Right atrium auricular region (tissue), 2 donors: Measurements from ENCODE around the gene SCAPER. TPM values are rescaled to one million over a fixed set of nuclear protein-coding genes. Genes with fewer than 3 reads are reported as not detected.
"Not testable (repeated sequence)": the region's sequence is repeated elsewhere in the genome, so short reads cannot be mapped to it uniquely, and the experiment has no call there.

ENCODE experiments used
- DNase-seq: peaks from one replicate; pipeline ENCODE4 v3.0.0-alpha.2; 2019; ENCODE audit warnings: low spot score
- H3K27ac ChIP-seq, 2 donors: fragments of 200-600 bp; sonication (generic); 1 replicate in 1 of 2; 2 replicates in 1 of 2; pipeline ENCODE4 v1.5.1; 2016 to 2019
- H3K27me3 ChIP-seq, 2 donors: fragments of 200-600 bp; sonication (generic); one replicate each; pipeline versions ENCODE4 v1.5.1 to v1.6.0; 2017 to 2019
- H3K36me3 ChIP-seq: fragments of 200-600 bp; sonication (generic); one replicate; pipeline ENCODE4 v1.5.1; 2016
- H3K4me1 ChIP-seq, 2 donors: fragments of 200-600 bp; sonication (generic); one replicate each; pipeline versions ENCODE4 v1.5.1 to v1.6.0; 2017 to 2019
- H3K4me3 ChIP-seq, 2 donors: fragments of 200-600 bp; sonication (generic); 1 replicate in 1 of 2; 2 replicates in 1 of 2; pipeline ENCODE4 v1.5.1; 2017 to 2019; ENCODE audit warnings: mild to moderate bottlenecking in 1 of 2, moderate library complexity in 1 of 2
- H3K9me3 ChIP-seq, 2 donors: fragments of 200-600 bp; sonication (generic); one replicate each; pipeline ENCODE4 v1.5.1; 2019
- total RNA-seq, 2 donors: library from RNA; depleted of rRNA; stranded (reverse); fragments of >200 nt; gene quantifications; one replicate each; pipeline ENCODE4 v1.1.0, GENCODE V29; 2016
- TF ChIP-seq, protein P1 (sequence below), 2 donors: fragments of 200-600 bp; sonication (generic); IDR thresholded peaks; one replicate each; pipeline ENCODE4 v1.5.1; 2019; ENCODE audit warnings: antibody characterized with exemption in 2 of 2

Gene SCAPER
- total RNA-seq, 2 donors from 2014 or later = 20.5 to 52.3 TPM

DNA sequence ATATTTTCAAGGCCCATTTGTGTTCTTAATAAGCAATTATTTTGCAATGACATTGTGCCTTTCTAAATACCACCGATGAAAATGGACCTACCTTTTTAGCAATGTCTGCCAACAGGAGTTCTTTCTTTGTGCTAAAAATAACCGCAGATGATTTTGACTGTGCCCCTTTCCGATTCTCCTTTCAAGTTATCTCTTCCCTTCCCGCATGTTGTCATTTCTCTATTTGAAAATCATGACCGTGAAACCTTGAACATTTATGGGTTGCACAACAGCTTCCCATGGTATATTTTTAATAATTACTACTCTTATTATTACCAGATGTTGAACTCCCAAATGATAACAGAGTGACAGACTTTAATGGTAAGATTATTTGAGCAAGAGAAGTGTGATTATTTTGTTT, 583.5 kb downstream of the SCAPER start:
- no peak overlapping the region for H3K4me3 ChIP-seq
- H3K27ac ChIP-seq = no peak overlapping the region
- no peaks in the 10 kb centered on the region for H3K36me3 ChIP-seq
- no peaks in the 10 kb centered on the region for H3K9me3 ChIP-seq
- peaks cover 0 to 3% of the 10 kb centered on the region in 2 donors for H3K27me3 ChIP-seq
- TF ChIP-seq, protein P1, sequence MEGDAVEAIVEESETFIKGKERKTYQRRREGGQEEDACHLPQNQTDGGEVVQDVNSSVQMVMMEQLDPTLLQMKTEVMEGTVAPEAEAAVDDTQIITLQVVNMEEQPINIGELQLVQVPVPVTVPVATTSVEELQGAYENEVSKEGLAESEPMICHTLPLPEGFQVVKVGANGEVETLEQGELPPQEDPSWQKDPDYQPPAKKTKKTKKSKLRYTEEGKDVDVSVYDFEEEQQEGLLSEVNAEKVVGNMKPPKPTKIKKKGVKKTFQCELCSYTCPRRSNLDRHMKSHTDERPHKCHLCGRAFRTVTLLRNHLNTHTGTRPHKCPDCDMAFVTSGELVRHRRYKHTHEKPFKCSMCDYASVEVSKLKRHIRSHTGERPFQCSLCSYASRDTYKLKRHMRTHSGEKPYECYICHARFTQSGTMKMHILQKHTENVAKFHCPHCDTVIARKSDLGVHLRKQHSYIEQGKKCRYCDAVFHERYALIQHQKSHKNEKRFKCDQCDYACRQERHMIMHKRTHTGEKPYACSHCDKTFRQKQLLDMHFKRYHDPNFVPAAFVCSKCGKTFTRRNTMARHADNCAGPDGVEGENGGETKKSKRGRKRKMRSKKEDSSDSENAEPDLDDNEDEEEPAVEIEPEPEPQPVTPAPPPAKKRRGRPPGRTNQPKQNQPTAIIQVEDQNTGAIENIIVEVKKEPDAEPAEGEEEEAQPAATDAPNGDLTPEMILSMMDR (IDR thresholded peaks at IDR 0.05) = no peak
- no peaks in the 10 kb centered on the region for H3K4me1 ChIP-seq
- DNase-seq = no peak

DNA sequence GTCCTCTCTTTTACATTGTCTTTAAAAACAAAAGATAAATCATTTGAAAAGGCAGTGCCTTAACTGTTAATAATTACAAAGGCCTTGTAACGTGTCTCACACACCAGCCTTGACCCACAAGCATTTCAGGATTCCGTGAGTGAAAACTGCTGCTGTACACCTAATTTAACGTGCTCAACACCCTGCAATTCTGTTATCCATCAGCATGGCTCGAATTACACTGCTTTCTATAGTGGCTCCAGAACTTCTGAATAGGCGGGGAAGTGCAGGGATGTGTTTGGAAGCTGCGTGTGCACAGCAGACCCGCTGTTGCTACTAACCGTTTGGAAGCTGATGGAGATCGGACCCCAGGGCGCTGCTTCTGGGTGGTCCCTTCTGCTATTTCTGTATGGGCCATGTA, 584.0 kb downstream of the SCAPER start:
- Histone ChIP-seq H3K4me1 (no peaks in the 10 kb centered on the region), H3K27ac (no peak overlapping the region), H3K36me3 (no peaks in the 10 kb centered on the region), H3K4me3 (no peak overlapping the region), H3K27me3 (peaks cover 0 to 3% of the 10 kb centered on the region in 2 donors), H3K9me3 (no peaks in the 10 kb centered on the region)
- no peak for DNase-seq
- TF ChIP-seq, protein P1 (IDR thresholded peaks at IDR 0.05) = no peak

DNA sequence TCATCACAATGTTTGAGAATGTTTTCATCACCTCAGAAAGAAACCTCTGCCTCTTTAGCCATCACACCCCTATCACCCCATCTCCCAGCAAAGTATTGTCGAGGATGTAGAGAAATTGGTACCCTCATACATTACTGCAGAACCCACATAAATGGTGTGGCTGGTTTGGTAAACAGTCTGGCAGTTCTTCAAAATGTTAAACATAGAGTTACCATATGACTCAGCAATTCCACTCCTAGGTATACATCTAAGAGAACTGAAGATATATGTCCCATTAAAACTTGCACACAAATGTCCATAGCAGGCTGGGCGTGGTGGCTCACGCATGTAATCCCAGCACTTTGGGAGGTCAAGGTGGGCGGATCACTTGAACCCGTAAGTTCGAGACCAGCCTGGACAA, 585.1 kb downstream of the SCAPER start:
- no peak overlapping the region for H3K4me3 ChIP-seq
- H3K36me3 ChIP-seq = no peaks in the 10 kb centered on the region
- H3K4me1 ChIP-seq = no peaks in the 10 kb centered on the region
- no peaks in the 10 kb centered on the region for H3K9me3 ChIP-seq
- TF ChIP-seq, protein P1 (IDR thresholded peaks at IDR 0.05) = no peak
- peaks cover 0 to 3% of the 10 kb centered on the region in 2 donors for H3K27me3 ChIP-seq
- H3K27ac ChIP-seq = no peak overlapping the region
- no peak for DNase-seq

DNA sequence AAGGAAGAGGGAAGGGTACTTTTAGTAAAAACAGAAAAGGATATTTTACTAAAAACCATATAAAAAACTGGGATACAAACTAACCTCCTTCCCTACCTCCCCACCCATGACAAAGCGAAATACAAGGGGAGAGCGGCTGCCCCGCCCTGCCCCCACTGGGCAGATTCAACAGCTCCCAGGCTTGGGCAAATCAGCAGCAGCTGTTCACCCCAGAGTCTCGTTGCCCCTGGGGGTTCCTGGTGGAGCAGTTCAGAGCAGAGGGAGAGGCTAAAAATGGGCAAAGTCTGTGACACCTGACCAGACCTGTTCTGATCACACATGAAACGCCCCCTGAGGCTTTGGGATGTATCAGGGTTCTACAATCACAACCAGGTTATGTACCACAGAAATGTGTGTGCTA, 591.4 kb downstream of the SCAPER start:
- H3K27ac ChIP-seq = no peak overlapping the region
- H3K9me3 ChIP-seq = no peaks in the 10 kb centered on the region
- H3K27me3 ChIP-seq = no peaks in the 10 kb centered on the region
- peaks cover 0 to 20% of the 10 kb centered on the region in 2 donors for H3K4me1 ChIP-seq
- DNase-seq = no peak
- TF ChIP-seq, protein P1 (IDR thresholded peaks at IDR 0.05) = no peak
- no peak overlapping the region for H3K4me3 ChIP-seq
- H3K36me3 ChIP-seq = no peaks in the 10 kb centered on the region

DNA sequence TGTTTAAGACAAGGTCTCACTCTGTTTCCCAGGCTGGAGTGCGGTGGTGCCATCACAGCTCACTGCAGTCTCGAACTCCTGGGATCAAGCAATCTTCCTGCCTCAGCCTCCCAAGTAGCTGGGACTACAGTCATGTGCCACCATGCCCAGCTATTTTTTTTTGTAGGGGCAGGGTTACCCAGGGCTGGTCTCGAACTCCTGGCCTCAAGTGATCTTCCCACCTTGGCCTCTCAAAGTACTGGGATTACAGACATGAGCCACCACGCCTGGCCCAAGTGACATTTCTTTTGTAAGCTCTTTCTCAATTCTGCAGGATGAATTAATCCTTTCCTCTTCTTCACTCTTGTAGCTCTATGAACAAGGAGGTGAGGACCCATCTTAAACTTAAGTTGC, 592.0 kb downstream of the SCAPER start:
- not testable (repeated sequence) for H3K27me3 ChIP-seq, H3K4me3 ChIP-seq, DNase-seq, H3K9me3 ChIP-seq, H3K36me3 ChIP-seq, H3K27ac ChIP-seq
- peaks cover 0 to 21% of the 10 kb centered on the region in 2 donors for H3K4me1 ChIP-seq

DNA sequence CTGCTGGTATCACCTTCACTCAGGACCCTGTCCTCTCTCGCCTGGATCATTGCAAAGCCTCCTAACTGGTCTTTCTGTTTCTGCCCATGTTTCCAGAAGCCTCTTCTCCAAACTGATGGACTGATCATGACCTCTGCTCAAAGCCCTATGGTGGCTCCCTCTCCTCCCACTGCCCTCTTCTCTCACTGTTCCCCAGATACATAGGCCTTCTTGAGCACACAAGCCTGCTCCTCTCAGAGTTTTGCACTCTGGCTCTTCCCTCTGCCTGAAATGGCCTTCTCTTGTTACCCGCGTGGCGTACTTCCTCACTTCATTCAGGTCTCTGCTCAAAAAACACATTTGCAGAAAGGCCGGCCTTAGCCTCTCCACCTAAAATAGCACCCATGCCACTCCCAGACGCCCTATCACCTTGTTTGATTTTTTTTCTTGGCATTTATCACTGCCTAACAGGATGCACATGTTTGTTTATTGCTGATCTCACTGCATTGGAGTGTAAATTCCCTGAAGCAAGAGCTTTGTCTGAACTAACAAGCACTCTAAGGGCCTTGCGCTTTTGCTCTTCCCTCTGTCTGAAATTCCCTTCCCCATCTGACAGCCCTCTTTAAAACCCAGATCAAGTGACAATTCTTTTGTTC, 592.5 kb downstream of the SCAPER start:
- Histone ChIP-seq H3K9me3 (no peaks in the 10 kb centered on the region), H3K27me3 (no peaks in the 10 kb centered on the region), H3K4me3 (no peak overlapping the region), H3K36me3 (no peaks in the 10 kb centered on the region), H3K4me1 (peaks cover 0 to 21% of the 10 kb centered on the region in 2 donors), H3K27ac (peak overlapping the region in 1 of 2 donors; percentile 92)
- DNase-seq = no peak
- TF ChIP-seq, protein P1 (IDR thresholded peaks at IDR 0.05) = no peak
